H54 (cell line): ENCODE results near the gene SFTA2.

Experiments used
- DNase-seq: peaks from one replicate; pipeline ENCODE4 v3.0.0; 2011; ENCODE audit warnings: low spot score, mixed read lengths; ENCODE audit not compliant: insufficient read length
- FAIRE-seq: peaks from 3 replicates; lab custom pipeline; 2011; peaks lifted over from hg19 to GRCh38; lab: Jason Lieb, UNC
- POLR2A ChIP-seq: IDR thresholded peaks from 2 replicates; pipeline ENCODE4 v1.6.1; 2011; ENCODE audit warnings: low read depth, mild to moderate bottlenecking, low read length

Gene SFTA2

DNA sequence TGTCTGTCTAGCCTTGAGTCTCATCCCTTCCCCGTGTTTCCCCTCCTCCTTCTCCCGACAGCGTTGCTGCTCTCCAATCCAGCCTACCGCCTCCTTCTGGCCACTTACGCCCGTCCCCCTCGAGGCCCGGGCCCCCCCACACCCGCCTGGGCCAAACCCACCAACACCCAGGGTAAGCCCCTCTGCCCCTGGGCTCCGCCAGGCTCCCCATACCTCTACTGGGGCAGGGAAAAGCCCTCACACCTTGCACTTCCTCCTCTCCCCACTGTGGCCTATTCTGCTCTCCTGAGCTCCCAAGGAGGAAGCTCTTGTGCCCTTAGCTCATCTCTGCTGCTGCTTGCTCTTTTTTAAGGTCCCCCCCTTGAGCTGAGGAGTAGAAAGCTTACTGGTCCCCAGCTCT, 36.6 kb downstream of the SFTA2 start:
- DNase-seq (no peak), FAIRE-seq (no peak)
- TF ChIP-seq POLR2A = no peak

GRCh38 chr6:30894935-30895334, 37.0 kb downstream of the SFTA2 start:
- TF ChIP-seq POLR2A = no peak
- DNase-seq (no peak), FAIRE-seq (no peak)

GRCh38 chr6:30894381-30894780, 37.6 kb downstream of the SFTA2 start:
- DNase-seq (no peak), FAIRE-seq (no peak)
- no peak for TF ChIP-seq POLR2A

DNA sequence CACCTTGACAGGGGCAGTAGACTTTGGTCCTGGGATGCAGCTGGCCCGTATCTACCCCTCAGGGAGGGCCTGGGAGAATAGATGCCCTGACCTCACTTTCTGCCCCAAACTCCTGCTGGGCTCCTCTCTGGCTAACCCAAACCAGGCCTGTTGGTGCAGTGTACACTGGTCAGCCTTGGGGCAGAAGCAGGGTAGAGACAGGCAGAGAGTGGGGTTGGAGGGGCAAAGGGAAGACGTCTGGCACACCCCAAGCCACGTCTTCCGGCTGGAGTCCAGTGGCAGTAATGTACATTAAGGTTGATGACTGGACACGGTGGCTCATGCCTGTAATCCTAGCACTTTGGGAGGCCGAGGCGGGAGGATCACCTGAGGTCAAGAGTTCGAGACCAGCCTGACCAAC, 38.3 kb downstream of the SFTA2 start:
- no peak for TF ChIP-seq POLR2A
- DNase-seq (no peak), FAIRE-seq (no peak)

GRCh38 chr6:30893001-30893591, 38.9 kb downstream of the SFTA2 start:
- DNase-seq (no peak), FAIRE-seq (no peak)
- TF ChIP-seq POLR2A = no peak

DNA sequence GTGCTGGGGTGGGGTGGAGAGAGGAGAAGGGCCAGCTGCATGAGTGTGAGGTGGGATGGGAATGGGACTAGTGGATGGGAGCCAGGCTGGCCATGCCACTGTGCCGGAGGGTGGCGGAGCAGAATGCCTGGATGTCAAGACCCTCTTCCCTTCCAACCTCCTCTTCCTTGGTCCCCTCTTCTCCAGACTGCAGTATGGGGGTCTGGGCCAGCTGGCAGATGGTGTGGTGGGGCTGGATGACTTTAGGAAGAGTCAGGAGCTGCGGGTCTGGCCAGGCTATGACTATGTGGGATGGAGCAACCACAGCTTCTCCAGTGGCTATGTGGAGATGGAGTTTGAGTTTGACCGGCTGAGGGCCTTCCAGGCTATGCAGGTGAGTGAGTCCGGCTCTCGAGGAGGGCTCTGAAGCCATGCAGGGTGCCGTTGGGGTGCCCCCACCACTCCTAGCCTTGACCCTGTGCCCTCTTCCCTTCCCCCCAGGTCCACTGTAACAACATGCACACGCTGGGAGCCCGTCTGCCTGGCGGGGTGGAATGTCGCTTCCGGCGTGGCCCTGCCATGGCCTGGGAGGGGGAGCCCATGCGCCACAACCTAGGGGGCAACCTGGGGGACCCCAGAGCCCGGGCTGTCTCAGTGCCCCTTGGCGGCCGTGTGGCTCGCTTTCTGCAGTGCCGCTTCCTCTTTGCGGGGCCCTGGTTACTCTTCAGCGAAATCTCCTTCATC, 40.0 kb downstream of the SFTA2 start:
- no peak for TF ChIP-seq POLR2A
- no peak for DNase-seq
- no peak for FAIRE-seq

DNA sequence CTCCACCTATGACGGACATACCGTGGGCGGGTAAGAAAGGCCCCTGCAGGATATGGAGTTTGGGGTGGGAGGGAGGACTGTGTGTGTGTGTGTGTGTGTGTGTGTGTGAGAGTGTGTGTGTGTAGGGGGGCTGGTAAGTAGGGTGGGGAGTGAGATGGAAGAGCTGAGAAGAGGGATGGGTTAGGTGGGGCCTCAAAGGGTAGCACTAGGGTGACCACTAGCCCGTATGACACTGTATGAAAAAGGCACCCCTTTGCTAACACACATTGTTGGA, 40.6 kb downstream of the SFTA2 start:
- DNase-seq (no peak), FAIRE-seq (no peak)
- TF ChIP-seq POLR2A = no peak

GRCh38 chr6:30890646-30891449, 41.1 kb downstream of the SFTA2 start:
- no peak for TF ChIP-seq POLR2A
- FAIRE-seq = no peak
- DNase-seq = no peak

DNA sequence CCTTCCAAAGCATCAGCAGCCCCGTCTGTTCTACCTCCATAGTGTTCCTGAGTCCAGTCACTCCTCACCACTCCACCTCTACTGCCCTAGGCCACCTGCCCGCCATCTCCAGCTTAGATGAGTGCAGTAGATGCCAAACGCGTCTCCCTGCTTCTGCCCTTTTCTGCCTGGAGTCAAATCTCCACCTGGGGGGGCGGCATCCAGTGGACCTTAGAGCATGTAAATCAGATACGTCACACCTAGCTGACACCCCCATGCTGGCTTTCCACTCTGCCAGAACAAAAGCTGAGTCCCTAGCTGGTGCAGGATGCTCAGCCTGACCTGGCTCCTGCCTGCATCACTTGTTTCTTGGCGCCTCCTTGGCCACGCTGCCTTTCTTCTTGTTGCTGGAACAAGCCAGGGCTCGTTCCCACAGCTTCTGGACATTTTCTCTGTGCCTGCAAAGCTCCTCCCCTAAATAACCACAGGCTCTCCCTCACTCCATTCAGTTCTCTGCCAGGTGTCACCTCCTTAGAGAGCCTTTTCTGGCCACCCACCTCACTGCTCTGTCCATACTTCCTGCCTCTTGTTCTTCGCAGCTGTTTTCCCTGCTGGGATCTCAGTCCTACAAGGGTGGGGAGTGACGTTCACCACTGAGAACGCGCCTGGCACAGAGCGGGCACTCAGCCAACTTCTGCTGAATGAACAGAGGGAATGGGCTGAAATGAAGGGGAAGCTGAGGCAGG, 41.9 kb downstream of the SFTA2 start:
- TF ChIP-seq POLR2A = no peak
- FAIRE-seq (no peak), DNase-seq (no peak)

GRCh38 chr6:30889496-30889885, 42.5 kb downstream of the SFTA2 start:
- no peak for TF ChIP-seq POLR2A
- DNase-seq (no peak), FAIRE-seq (no peak)

DNA sequence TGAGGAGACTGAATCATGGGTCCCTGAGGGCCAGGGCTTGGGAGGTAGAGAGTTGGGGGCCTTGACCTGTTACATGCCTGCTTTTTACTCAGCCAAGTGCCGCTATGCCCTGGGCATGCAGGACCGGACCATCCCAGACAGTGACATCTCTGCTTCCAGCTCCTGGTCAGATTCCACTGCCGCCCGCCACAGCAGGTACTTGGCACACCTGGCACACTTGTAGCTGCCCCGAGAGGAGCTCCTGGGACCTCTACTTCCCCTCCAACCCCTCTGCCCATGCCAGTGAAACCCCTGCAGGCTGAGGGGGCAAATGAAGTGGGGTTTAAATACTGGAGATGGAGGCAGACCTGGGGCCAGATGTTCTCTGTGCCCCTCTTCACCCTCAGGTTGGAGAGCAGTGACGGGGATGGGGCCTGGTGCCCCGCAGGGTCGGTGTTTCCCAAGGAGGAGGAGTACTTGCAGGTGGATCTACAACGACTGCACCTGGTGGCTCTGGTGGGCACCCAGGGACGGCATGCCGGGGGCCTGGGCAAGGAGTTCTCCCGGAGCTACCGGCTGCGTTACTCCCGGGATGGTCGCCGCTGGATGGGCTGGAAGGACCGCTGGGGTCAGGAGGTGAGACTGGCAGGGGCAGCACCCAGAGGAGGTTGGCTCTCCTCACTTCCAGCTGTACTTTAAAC, 43.0 kb downstream of the SFTA2 start:
- no peak for DNase-seq

GRCh38 chr6:30887901-30888815, 43.8 kb downstream of the SFTA2 start:
- FAIRE-seq (no peak), DNase-seq (peak; percentile 84)
- no peak for TF ChIP-seq POLR2A

More for the DNA sequence above, 43.0 kb downstream of the SFTA2 start:
- no peak for FAIRE-seq
- no peak for TF ChIP-seq POLR2A

- FAIRE-seq (no peak), DNase-seq (no peak)
- no peak for TF ChIP-seq POLR2A
Observed at GRCh38 chr6:30886897-30887255, 45.1 kb downstream of the SFTA2 start.
